HPDE6-E6E7 (cell line): ENCODE results near the gene CSTF2.

Experiments
- DNase-seq: peaks from one replicate; pipeline ENCODE4 v3.0.0; 2011; ENCODE audit warnings: missing footprints; ENCODE audit errors: extremely low spot score

Gene CSTF2

GRCh38 chrX:100871594-100872560, 51.7 kb downstream of the CSTF2 start:
- no peak for DNase-seq

GRCh38 chrX:100874325-100874724, 54.1 kb downstream of the CSTF2 start, which contains the start of gene NOX1:
TSS of gene NOX1 (minus strand) at chrX:100874359. CDS start at chrX:100874139, 220 bp downstream.
- DNase-seq = no peak

- DNase-seq = no peak
Measured at GRCh38 chrX:100880368-100880767, 60.2 kb downstream of the CSTF2 start.

- DNase-seq = no peak
Measured at GRCh38 chrX:100883654-100884053, 63.5 kb downstream of the CSTF2 start.
